ENCODE measurements around the gene KIRREL3. TPM values are rescaled to one million over a fixed set of nuclear protein-coding genes. Genes with fewer than 3 reads are reported as not detected.

The KIRREL3 gene
- polyA plus RNA-seq, 2 of the 4 experiments (the other 2 are of a cell fraction): 3.0 to 11.0 TPM

DNA sequence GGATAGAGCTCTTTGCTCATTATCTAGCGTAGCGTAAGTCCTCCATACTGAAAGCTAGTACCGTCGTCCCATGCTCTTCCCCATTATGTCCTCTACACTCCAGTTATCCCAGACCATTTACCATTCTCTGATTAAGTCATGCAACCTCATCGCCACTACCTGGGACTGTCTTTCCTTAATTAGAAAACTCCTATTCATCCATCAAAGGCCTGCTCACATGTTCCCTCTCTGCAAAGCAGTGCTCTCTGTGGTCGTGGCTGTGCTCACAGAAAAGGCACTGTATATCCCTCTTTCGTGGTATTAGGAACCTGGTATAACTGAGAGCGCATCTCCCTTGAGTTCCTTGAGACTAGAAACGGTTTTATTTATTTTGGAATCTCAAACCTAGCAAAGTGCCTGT is 253.3 kb downstream of the KIRREL3 start:
- POLR2A ChIA-PET: no interaction called here

DNA sequence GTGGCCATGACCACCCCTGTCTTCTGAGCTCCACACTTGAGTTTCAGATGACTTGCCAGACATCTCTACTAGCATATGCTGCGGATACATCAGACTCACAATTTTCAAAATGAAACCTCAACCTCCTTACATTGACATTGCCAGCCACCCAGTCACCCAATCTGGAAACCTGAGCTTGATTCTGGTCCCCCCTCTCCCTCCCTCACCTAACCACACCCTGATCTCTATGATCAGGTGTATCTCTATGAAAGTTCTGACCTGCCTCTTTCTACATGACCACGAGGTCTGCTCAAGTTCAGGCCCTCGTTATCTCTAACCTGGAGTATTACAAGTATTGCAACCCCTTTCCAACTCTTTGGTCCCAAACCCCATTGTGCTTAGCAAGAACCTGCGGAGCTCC is 254.1 kb downstream of the KIRREL3 start:
- WGBS (ENCODE audit: missing lambda C conversion rate): 81% methylated on average over 4 of the region's 4 CpGs
- no peak for TF ChIP-seq HOXA7 (CRISPR knock-in tag; IDR thresholded peaks at IDR 0.05)
- no peak for TF ChIP-seq CBX8 (IDR thresholded peaks at IDR 0.05)
- TF ChIP-seq FOSL2 (IDR thresholded peaks at IDR 0.05): no peak
- no peak for TF ChIP-seq FOSL2 (CRISPR knock-in tag; IDR thresholded peaks at IDR 0.05)
- FAIRE-seq (no peak), DNase-seq (ENCODE audit: low read depth in 1 of 2, low spot score in 1 of 2) (no peak), ATAC-seq (no peak)
- ChIA-PET POLR2A (no interaction called here), CTCF (no interaction called here)
- H3K4me2 ChIP-seq: no peak overlapping the region
- no peak overlapping the region for H3K4me3 ChIP-seq
- H3K27ac ChIP-seq: no peak overlapping the region
- no peaks in the 10 kb centered on the region for H3K9me3 ChIP-seq
- no peaks in the 10 kb centered on the region for H3K4me1 ChIP-seq

More for the DNA sequence above, 253.3 kb downstream of the KIRREL3 start:
- H3K4me3 ChIP-seq: no peak overlapping the region
- FAIRE-seq: no peak
- CTCF ChIA-PET: interaction anchor here (1.0 kb wide), 1 partner anchor 15 kb away, joined by 3 read pairs; no protein-coding TSS in a partner anchor
- no peak for DNase-seq (ENCODE audit: low read depth in 1 of 2, low spot score in 1 of 2)
- H3K9me3 ChIP-seq: no peaks in the 10 kb centered on the region
- no peak for TF ChIP-seq SMC3 (IDR thresholded peaks at IDR 0.05)
- TF ChIP-seq MYC (IDR thresholded peaks at IDR 0.05; ENCODE audit: borderline replicate concordance, low read length): no peak
- TF ChIP-seq HOXB13 (CRISPR knock-in tag; IDR thresholded peaks at IDR 0.05; ENCODE audit: low read depth): no peak
- TF ChIP-seq FOSB (CRISPR knock-in tag; IDR thresholded peaks at IDR 0.05): no peak
- no peak for TF ChIP-seq NR3C1 (IDR thresholded peaks at IDR 0.05)
- no peak for TF ChIP-seq EHMT2 (IDR thresholded peaks at IDR 0.05; ENCODE audit: low read depth)
- TF ChIP-seq RFX5 (IDR thresholded peaks at IDR 0.05): no peak
- no peak overlapping the region for H3K4me2 ChIP-seq
- H3K27ac ChIP-seq: no peak overlapping the region
- 72% methylated on average over 9 of the region's 9 CpGs for WGBS (ENCODE audit: missing lambda C conversion rate)
- no peaks in the 10 kb centered on the region for H3K4me1 ChIP-seq
- no peak for ATAC-seq

DNA sequence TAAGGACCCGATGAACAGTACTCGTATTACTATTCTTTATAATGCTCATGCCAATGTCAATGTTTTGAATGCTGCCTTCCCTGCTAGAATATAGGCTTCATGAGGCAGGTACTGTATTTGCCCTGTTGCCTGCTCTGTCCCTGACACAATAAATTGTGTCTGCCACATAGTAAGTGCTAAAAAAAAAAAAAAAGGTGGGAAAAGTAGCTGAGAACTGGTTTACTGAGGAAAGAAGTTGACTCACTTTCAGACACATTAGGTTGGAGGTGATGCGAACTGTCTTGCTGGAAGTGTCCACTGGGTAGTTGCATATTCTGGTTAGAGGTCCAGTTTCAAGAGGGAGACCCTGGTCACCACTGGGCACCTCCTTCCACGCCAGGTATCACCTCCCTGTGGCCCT is 255.9 kb downstream of the KIRREL3 start:
- Histone ChIP-seq H3K4me3 (no peak overlapping the region), H3K4me1 (no peaks in the 10 kb centered on the region), H3K27ac (no peak overlapping the region), H3K4me2 (no peak overlapping the region), H3K9me3 (no peaks in the 10 kb centered on the region)
- DNase-seq (ENCODE audit: low read depth in 1 of 2, low spot score in 1 of 2) (no peak), ATAC-seq (no peak), FAIRE-seq (no peak)
- CTCF ChIA-PET: interaction anchor here (0.8 kb wide), 1 partner anchor 20 kb away, joined by 3 read pairs; no protein-coding TSS in a partner anchor
- POLR2A ChIA-PET: no interaction called here
- TF ChIP-seq, protein P1, sequence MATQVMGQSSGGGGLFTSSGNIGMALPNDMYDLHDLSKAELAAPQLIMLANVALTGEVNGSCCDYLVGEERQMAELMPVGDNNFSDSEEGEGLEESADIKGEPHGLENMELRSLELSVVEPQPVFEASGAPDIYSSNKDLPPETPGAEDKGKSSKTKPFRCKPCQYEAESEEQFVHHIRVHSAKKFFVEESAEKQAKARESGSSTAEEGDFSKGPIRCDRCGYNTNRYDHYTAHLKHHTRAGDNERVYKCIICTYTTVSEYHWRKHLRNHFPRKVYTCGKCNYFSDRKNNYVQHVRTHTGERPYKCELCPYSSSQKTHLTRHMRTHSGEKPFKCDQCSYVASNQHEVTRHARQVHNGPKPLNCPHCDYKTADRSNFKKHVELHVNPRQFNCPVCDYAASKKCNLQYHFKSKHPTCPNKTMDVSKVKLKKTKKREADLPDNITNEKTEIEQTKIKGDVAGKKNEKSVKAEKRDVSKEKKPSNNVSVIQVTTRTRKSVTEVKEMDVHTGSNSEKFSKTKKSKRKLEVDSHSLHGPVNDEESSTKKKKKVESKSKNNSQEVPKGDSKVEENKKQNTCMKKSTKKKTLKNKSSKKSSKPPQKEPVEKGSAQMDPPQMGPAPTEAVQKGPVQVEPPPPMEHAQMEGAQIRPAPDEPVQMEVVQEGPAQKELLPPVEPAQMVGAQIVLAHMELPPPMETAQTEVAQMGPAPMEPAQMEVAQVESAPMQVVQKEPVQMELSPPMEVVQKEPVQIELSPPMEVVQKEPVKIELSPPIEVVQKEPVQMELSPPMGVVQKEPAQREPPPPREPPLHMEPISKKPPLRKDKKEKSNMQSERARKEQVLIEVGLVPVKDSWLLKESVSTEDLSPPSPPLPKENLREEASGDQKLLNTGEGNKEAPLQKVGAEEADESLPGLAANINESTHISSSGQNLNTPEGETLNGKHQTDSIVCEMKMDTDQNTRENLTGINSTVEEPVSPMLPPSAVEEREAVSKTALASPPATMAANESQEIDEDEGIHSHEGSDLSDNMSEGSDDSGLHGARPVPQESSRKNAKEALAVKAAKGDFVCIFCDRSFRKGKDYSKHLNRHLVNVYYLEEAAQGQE (IDR thresholded peaks at IDR 0.05): no peak
- TF ChIP-seq JUNB (IDR thresholded peaks at IDR 0.05) (no peak), EHF (CRISPR knock-in tag; IDR thresholded peaks at IDR 0.05) (no peak), SMC3 (IDR thresholded peaks at IDR 0.05) (no peak), KDM1A (IDR thresholded peaks at IDR 0.05; ENCODE audit: low read depth) (no peak), HOXB5 (CRISPR knock-in tag; IDR thresholded peaks at IDR 0.05) (no peak), CBX2 (IDR thresholded peaks at IDR 0.05; ENCODE audit: borderline replicate concordance, low read depth) (no peak), CHD2 (IDR thresholded peaks at IDR 0.05; ENCODE audit: low read length, partially characterized antibody) (no peak), NFE2L2 (conservative IDR thresholded peaks at IDR 0.05; ENCODE audit: low read length) (no peak), HDAC2 (IDR thresholded peaks at IDR 0.05) (no peak), RNF2 (IDR thresholded peaks at IDR 0.05; ENCODE audit: borderline replicate concordance, low read depth) (no peak), CEBPB (IDR thresholded peaks at IDR 0.05) (no peak)
- TF ChIP-seq, protein P2, sequence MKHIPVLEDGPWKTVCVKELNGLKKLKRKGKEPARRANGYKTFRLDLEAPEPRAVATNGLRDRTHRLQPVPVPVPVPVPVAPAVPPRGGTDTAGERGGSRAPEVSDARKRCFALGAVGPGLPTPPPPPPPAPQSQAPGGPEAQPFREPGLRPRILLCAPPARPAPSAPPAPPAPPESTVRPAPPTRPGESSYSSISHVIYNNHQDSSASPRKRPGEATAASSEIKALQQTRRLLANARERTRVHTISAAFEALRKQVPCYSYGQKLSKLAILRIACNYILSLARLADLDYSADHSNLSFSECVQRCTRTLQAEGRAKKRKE (CRISPR knock-in tag; IDR thresholded peaks at IDR 0.05; ENCODE audit: low read depth): no peak
- 83% methylated on average over 4 of the region's 4 CpGs for WGBS (ENCODE audit: missing lambda C conversion rate)

Measured in A549 (cell line).